H9 (cell line): ENCODE measurements around the gene MAP2K3. TPM values are rescaled to one million over a fixed set of nuclear protein-coding genes. Genes with fewer than 3 reads are reported as not detected.

Source experiments
- DNase-seq: peaks from one replicate; pipeline ENCODE4 v3.0.0-alpha.2; 2017
- H2AFZ ChIP-seq: one replicate; pipeline ENCODE4 v1.6.1; 2013; ENCODE audit warnings: mild to moderate bottlenecking, low read length, control low read depth, moderate library complexity
- H2AK5ac ChIP-seq: 2 replicates; pipeline ENCODE4 v1.6.1; 2013; ENCODE audit warnings: low read length, control low read depth, mixed read lengths; ENCODE audit not compliant: insufficient read length
- H2BK120ac ChIP-seq: one replicate; pipeline ENCODE4 v1.6.1; 2013; ENCODE audit warnings: low read depth, mild to moderate bottlenecking, low read length, control low read depth, inconsistent platforms; ENCODE audit not compliant: poor library complexity, severe bottlenecking
- H2BK12ac ChIP-seq: 2 replicates; pipeline ENCODE4 v1.6.1; 2013; ENCODE audit warnings: low read length, control low read depth, mixed read lengths, low read depth; ENCODE audit not compliant: insufficient read length
- H2BK15ac ChIP-seq: 2 replicates; pipeline ENCODE4 v1.6.1; 2013; ENCODE audit warnings: low read depth, low read length, control low read depth
- H2BK20ac ChIP-seq: one replicate; pipeline ENCODE4 v1.6.1; 2013; ENCODE audit warnings: low read depth, mild to moderate bottlenecking, low read length, control low read depth, inconsistent platforms; ENCODE audit not compliant: poor library complexity, severe bottlenecking
- H2BK5ac ChIP-seq: 2 replicates; pipeline ENCODE4 v1.6.1; 2013; ENCODE audit warnings: low read length, control low read depth, mixed read lengths; ENCODE audit not compliant: insufficient read length
- H3K14ac ChIP-seq: 2 replicates; pipeline ENCODE4 v1.6.1; 2013; ENCODE audit warnings: low read length, control low read depth; ENCODE audit not compliant: insufficient read depth
- H3K18ac ChIP-seq: 2 replicates; pipeline ENCODE4 v1.6.1; 2013; ENCODE audit warnings: low read depth, mild to moderate bottlenecking, mixed read lengths, low read length, control low read depth; ENCODE audit not compliant: insufficient read length
- H3K23ac ChIP-seq: 2 replicates; pipeline ENCODE4 v1.6.1; 2013; ENCODE audit warnings: low read length, control low read depth, mixed read lengths, low read depth; ENCODE audit not compliant: insufficient read length
- H3K23me2 ChIP-seq: 2 replicates; pipeline ENCODE4 v1.6.1; 2013; ENCODE audit warnings: low read depth, mild to moderate bottlenecking, mixed read lengths, low read length, control low read depth; ENCODE audit not compliant: insufficient read length, poor library complexity, severe bottlenecking
- H3K27ac ChIP-seq: 2 replicates; pipeline ENCODE4 v1.5.1; 2013; ENCODE audit warnings: low read length, control low read depth, mixed read lengths, low read depth; ENCODE audit not compliant: insufficient read length
- H3K27me3 ChIP-seq: 2 replicates; pipeline ENCODE4 v1.6.1; 2013; ENCODE audit warnings: low read length, control low read depth, inconsistent platforms; ENCODE audit not compliant: insufficient read depth
- H3K4ac ChIP-seq: 2 replicates; pipeline ENCODE4 v1.6.1; 2013; ENCODE audit warnings: low read depth, mild to moderate bottlenecking, control low read depth, inconsistent platforms, low read length, moderate library complexity
- H3K4me1 ChIP-seq: 2 replicates; pipeline ENCODE4 v1.6.1; 2013; ENCODE audit warnings: low read length, control low read depth, inconsistent platforms; ENCODE audit not compliant: insufficient read depth
- H3K4me2 ChIP-seq: 2 replicates; pipeline ENCODE4 v1.6.1; 2013; ENCODE audit warnings: low read length, control low read depth, mixed read lengths; ENCODE audit not compliant: insufficient read length, insufficient read depth
- H3K56ac ChIP-seq: 2 replicates; pipeline ENCODE4 v1.6.1; 2013; ENCODE audit warnings: low read depth, mild to moderate bottlenecking, mixed read lengths, low read length, control low read depth; ENCODE audit not compliant: insufficient read length
- H3K79me1 ChIP-seq: 2 replicates; pipeline ENCODE4 v1.6.1; 2013; ENCODE audit warnings: low read depth, mild to moderate bottlenecking, moderate library complexity, low read length, control low read depth, inconsistent platforms; ENCODE audit not compliant: insufficient read depth, poor library complexity, severe bottlenecking
- H3K79me2 ChIP-seq: 2 replicates; pipeline ENCODE4 v1.6.1; 2013; ENCODE audit warnings: low read length, control low read depth, inconsistent platforms; ENCODE audit not compliant: insufficient read depth
- H3K9ac ChIP-seq: 2 replicates; pipeline ENCODE4 v1.6.1; 2013; ENCODE audit warnings: low read length, control low read depth, mixed read lengths; ENCODE audit not compliant: insufficient read length; ENCODE audit errors: extremely low read depth
- H3K9me3 ChIP-seq: one replicate; pipeline ENCODE4 v1.6.1; 2013; ENCODE audit warnings: low read depth, low read length, inconsistent platforms; ENCODE audit not compliant: control insufficient read depth
- H3T11ph ChIP-seq: one replicate; pipeline ENCODE4 v1.6.1; 2013; ENCODE audit warnings: mild to moderate bottlenecking, low read length, control low read depth, inconsistent platforms
- H4K20me1 ChIP-seq: one replicate; pipeline ENCODE4 v1.6.1; 2013; ENCODE audit not compliant: control insufficient read depth, insufficient read length, insufficient read depth
- H4K5ac ChIP-seq: 2 replicates; pipeline ENCODE4 v1.6.1; 2013; ENCODE audit warnings: low read depth, mild to moderate bottlenecking, mixed read lengths, low read length, control low read depth; ENCODE audit not compliant: insufficient read length
- H4K8ac ChIP-seq: replicated peaks from 2 replicates; pipeline ENCODE4 v1.6.1; 2013; ENCODE audit warnings: low read length, control low read depth, mixed read lengths, low read depth; ENCODE audit not compliant: insufficient read length
- H4K91ac ChIP-seq: 2 replicates; pipeline ENCODE4 v1.6.1; 2013; ENCODE audit warnings: low read depth, mild to moderate bottlenecking, moderate library complexity, mixed read lengths, low read length, control low read depth; ENCODE audit not compliant: insufficient read length
- H3K27ac Mint-ChIP-seq, 3 experiments: 2 replicates in 2 of 3; 3 replicates in 1 of 3; pipeline ENCODE4 v1.8.0; 2020 to 2021; ENCODE audit warnings: mixed read lengths in 3 of 3, mild to moderate bottlenecking in 1 of 3, moderate library complexity in 1 of 3
- H3K27me3 Mint-ChIP-seq: 2 replicates; pipeline ENCODE4 v1.8.0; 2021; ENCODE audit warnings: low read depth, mild to moderate bottlenecking, moderate library complexity, mixed read lengths
- H3K36me3 Mint-ChIP-seq, 3 experiments: 2 replicates in 2 of 3; 3 replicates in 1 of 3; pipeline ENCODE4 v1.8.0; 2020 to 2021; ENCODE audit warnings: low read depth in 3 of 3, mixed read lengths in 3 of 3; ENCODE audit not compliant: insufficient read depth in 1 of 3
- H3K4me1 Mint-ChIP-seq, 2 experiments: 2 replicates each; pipeline ENCODE4 v1.8.0; 2020; ENCODE audit warnings: mixed read lengths in 2 of 2
- H3K4me3 Mint-ChIP-seq, 2 experiments: 2 replicates in 1 of 2; 3 replicates in 1 of 2; pipeline ENCODE4 v1.8.0; 2020 to 2021; ENCODE audit warnings: mild to moderate bottlenecking in 2 of 2, mixed read lengths in 2 of 2, moderate library complexity in 1 of 2
- H3K9me3 Mint-ChIP-seq, 2 experiments: 2 replicates in 1 of 2; 3 replicates in 1 of 2; pipeline ENCODE4 v1.8.0; 2020; ENCODE audit warnings: mild to moderate bottlenecking in 2 of 2, mixed read lengths in 2 of 2, moderate library complexity in 1 of 2
- CTCF ChIP-seq: fragments of 200-600 bp; sonication (generic); conservative IDR thresholded peaks from 3 replicates; pipeline ENCODE4 v1.8.0; 2021; ENCODE audit warnings: antibody characterized with exemption, mild to moderate bottlenecking
- WGBS: extraction: QIAGEN DNeasy Blood & Tissue Kit; methylation state at CpG from one replicate; pipeline ENCODE4 v1.1.7; 2013; ENCODE audit warnings: missing lambda C conversion rate, low lambda C conversion rate, mixed read lengths; ENCODE audit not compliant: insufficient read length; ENCODE audit errors: extremely low coverage; 5-methylcytosine and 5-hydroxymethylcytosine counted together
- total RNA-seq: library from RNA; stranded (reverse); gene quantifications from 2 replicates; pipeline ENCODE4 v1.2.1, GENCODE V29; 2021

Gene MAP2K3
- total RNA-seq, 1 experiment from 2014 or later, result 26.1 TPM

- Histone ChIP-seq H3K27ac (no peak overlapping the region), H3K27me3 (peaks cover 10% of the 10 kb centered on the region; the same call in 1 of the 2 replicates), H3T11ph (no peak overlapping the region), H4K5ac (no peak overlapping the region), H4K8ac (no peak overlapping the region), H3K56ac (no peak overlapping the region), H3K14ac (no peak overlapping the region), H2BK15ac (no peak overlapping the region), H2BK12ac (no peak overlapping the region), H4K91ac (no peak overlapping the region), H3K9ac (no peak overlapping the region), H2BK20ac (no peak overlapping the region), H3K4me1 (peaks cover 2% of the 10 kb centered on the region; the same call in 1 of the 2 replicates), H3K4ac (no peak overlapping the region), H2AFZ (no peak overlapping the region), H3K79me1 (no peaks in the 10 kb centered on the region), H3K23ac (no peak overlapping the region), H2BK120ac (no peak overlapping the region), H4K20me1 (no peaks in the 10 kb centered on the region), H3K79me2 (no peaks in the 10 kb centered on the region), H3K9me3 (no peaks in the 10 kb centered on the region), H3K18ac (no peak overlapping the region), H3K4me2 (no peak overlapping the region), H2AK5ac (no peak overlapping the region), H2BK5ac (no peak overlapping the region), H3K23me2 (peaks cover 21% of the 10 kb centered on the region)
- Mint-ChIP-seq H3K4me1 (peaks cover 9% of the 10 kb centered on the region in 2 experiments), H3K27ac (no peak overlapping the region), H3K36me3 (no peaks in the 10 kb centered on the region; a peak in 1 of 7 replicates), H3K9me3 (no peaks in the 10 kb centered on the region; a peak in 1 of 5 replicates), H3K4me3 (0 out of 5 replicates have a peak overlapping the region, but pooled peaks of 1 of the 2 experiments have one; percentile 13), H3K27me3 (peaks cover 75% of the 10 kb centered on the region)
- no CpG with 5 or more reads among the region's 10 CpGs for WGBS
- peak; percentile 94 for DNase-seq
- peak; percentile 98 for TF ChIP-seq CTCF
These were observed 4.4 kb upstream of the MAP2K3 start for GRCh38 chr17:21280081-21280518.
